ENCODE data around the gene PPP1R1A.

DNA sequence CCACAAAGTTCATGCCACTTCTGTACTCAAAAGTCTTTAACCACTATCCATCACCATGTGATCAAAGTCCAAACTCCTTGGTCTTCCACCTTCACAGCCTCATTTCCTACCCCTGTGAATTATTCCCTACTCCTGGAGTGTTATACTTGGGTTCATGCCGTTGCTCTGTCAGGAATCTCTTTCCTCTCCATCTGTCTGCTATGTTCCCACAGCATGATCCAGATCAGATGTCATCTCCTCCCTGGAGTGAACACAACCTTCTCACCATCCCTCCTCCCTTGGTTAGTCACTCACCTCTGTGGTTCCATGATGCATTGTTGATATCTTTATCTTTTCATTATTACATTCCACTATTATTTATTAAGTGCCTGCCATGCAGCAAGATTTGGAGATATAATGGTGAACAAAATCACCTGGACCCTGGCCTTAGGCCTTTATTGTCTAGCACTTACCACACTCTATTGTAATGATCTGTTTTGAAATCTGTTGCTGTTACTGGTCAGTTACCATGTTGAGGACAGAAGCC is 23.8 kb upstream of the PPP1R1A start:
- TF ChIP-seq JUNB (IDR thresholded peaks at IDR 0.05; ENCODE audit: unreplicated experiment) = no peak
- TF ChIP-seq, protein P1, sequence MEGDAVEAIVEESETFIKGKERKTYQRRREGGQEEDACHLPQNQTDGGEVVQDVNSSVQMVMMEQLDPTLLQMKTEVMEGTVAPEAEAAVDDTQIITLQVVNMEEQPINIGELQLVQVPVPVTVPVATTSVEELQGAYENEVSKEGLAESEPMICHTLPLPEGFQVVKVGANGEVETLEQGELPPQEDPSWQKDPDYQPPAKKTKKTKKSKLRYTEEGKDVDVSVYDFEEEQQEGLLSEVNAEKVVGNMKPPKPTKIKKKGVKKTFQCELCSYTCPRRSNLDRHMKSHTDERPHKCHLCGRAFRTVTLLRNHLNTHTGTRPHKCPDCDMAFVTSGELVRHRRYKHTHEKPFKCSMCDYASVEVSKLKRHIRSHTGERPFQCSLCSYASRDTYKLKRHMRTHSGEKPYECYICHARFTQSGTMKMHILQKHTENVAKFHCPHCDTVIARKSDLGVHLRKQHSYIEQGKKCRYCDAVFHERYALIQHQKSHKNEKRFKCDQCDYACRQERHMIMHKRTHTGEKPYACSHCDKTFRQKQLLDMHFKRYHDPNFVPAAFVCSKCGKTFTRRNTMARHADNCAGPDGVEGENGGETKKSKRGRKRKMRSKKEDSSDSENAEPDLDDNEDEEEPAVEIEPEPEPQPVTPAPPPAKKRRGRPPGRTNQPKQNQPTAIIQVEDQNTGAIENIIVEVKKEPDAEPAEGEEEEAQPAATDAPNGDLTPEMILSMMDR (conservative IDR thresholded peaks at IDR 0.05; ENCODE audit: low read depth in 2 of 2) = no peak
- no peak for TF ChIP-seq EZH2 (IDR thresholded peaks at IDR 0.05; ENCODE audit: low read depth, unreplicated experiment)
- TF ChIP-seq EZH2phosphoT487 (IDR thresholded peaks at IDR 0.05; ENCODE audit: unreplicated experiment) = no peak
- no peak for TF ChIP-seq ZNF114 (CRISPR knock-in tag; IDR thresholded peaks at IDR 0.05)
- TF ChIP-seq, protein P2, sequence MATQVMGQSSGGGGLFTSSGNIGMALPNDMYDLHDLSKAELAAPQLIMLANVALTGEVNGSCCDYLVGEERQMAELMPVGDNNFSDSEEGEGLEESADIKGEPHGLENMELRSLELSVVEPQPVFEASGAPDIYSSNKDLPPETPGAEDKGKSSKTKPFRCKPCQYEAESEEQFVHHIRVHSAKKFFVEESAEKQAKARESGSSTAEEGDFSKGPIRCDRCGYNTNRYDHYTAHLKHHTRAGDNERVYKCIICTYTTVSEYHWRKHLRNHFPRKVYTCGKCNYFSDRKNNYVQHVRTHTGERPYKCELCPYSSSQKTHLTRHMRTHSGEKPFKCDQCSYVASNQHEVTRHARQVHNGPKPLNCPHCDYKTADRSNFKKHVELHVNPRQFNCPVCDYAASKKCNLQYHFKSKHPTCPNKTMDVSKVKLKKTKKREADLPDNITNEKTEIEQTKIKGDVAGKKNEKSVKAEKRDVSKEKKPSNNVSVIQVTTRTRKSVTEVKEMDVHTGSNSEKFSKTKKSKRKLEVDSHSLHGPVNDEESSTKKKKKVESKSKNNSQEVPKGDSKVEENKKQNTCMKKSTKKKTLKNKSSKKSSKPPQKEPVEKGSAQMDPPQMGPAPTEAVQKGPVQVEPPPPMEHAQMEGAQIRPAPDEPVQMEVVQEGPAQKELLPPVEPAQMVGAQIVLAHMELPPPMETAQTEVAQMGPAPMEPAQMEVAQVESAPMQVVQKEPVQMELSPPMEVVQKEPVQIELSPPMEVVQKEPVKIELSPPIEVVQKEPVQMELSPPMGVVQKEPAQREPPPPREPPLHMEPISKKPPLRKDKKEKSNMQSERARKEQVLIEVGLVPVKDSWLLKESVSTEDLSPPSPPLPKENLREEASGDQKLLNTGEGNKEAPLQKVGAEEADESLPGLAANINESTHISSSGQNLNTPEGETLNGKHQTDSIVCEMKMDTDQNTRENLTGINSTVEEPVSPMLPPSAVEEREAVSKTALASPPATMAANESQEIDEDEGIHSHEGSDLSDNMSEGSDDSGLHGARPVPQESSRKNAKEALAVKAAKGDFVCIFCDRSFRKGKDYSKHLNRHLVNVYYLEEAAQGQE (IDR thresholded peaks at IDR 0.05; ENCODE audit: unreplicated experiment) = no peak
- no peak for TF ChIP-seq POLR2AphosphoS5 (IDR thresholded peaks at IDR 0.05; ENCODE audit: low read depth)
- TF ChIP-seq NANOG (IDR thresholded peaks at IDR 0.05; ENCODE audit: borderline replicate concordance) = no peak
